ENCODE data around the gene MSRB1.
A peak's percentile ranks its signal among the peaks of the same experiment; 100 is the strongest.
"Not testable (repeated sequence)": the region's sequence is repeated elsewhere in the genome, so short reads cannot be mapped to it uniquely, and the experiment has no call there.

The MSRB1 gene

DNA sequence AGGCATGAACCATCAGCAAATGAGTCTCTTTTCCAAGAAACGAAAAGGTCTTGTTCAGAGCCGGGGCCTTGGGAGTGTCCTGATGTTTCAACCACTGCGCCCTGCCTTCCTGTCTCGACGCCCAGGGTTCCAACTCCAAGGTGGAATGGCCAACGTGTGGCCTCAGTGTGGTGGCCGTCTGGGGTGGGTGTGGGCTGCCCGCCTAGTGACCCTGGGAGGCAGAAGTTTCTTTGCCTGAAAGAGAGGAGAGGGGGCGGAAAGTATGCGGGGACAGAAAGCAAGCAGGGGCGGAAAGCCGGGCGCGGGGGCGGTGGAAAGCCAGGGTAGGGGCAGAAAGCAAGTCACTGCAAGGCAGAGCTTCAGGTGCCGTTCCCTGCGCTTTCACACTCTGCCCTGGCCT is 4.1 kb downstream of the MSRB1 start:
- DNase-seq (ENCODE audit: low read depth): no peak

DNA sequence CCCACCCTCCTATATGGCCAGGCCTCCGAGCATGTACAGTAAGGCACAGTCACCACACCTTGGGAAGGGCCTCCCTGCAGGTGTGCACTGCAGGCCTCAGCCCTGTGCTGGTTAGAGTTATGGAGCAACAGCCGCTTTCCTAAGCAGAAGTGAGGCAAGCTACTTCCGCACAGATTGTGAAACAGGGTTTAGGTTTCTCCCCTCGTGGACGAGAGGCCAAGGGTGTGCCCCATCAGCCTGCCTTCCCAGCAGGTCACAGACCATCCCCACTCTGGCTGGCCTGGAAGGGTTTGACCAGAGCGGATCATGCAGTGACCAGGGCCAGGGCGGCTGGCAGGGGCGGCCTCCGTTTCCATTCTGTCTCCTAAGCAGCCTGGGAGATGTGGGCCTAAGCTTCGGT is 4.7 kb downstream of the MSRB1 start:
- DNase-seq (ENCODE audit: low read depth): no peak

GRCh38 chr16:1936945-1937479 is 6.0 kb downstream of the MSRB1 start:
- DNase-seq (ENCODE audit: low read depth): no peak

- DNase-seq (ENCODE audit: low read depth): no peak
These were observed 9.8 kb downstream of the MSRB1 start for GRCh38 chr16:1933097-1933661.

GRCh38 chr16:1932050-1933028 is 10.7 kb downstream of the MSRB1 start:
- peak; percentile 35 for DNase-seq (ENCODE audit: low read depth)

DNA sequence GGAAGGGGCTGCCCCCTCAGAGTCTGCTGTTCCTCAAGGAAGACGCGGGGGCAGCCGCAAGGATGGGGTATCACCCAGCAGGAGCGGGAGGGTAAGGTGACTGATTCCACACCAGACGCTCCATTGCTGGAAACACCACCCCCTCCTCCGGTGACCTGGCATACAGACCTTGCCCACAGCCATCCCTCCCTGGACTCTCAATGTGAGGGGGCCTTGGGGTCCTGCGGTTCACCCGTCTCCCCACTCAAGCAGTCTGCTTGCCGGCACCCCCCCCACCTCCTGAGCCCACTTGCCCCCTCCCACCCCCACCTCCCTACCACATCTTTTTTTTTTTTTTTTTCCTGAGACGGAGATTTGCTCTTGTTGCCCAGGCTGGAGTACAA is 12.7 kb downstream of the MSRB1 start:
- DNase-seq (ENCODE audit: low read depth): no peak

DNA sequence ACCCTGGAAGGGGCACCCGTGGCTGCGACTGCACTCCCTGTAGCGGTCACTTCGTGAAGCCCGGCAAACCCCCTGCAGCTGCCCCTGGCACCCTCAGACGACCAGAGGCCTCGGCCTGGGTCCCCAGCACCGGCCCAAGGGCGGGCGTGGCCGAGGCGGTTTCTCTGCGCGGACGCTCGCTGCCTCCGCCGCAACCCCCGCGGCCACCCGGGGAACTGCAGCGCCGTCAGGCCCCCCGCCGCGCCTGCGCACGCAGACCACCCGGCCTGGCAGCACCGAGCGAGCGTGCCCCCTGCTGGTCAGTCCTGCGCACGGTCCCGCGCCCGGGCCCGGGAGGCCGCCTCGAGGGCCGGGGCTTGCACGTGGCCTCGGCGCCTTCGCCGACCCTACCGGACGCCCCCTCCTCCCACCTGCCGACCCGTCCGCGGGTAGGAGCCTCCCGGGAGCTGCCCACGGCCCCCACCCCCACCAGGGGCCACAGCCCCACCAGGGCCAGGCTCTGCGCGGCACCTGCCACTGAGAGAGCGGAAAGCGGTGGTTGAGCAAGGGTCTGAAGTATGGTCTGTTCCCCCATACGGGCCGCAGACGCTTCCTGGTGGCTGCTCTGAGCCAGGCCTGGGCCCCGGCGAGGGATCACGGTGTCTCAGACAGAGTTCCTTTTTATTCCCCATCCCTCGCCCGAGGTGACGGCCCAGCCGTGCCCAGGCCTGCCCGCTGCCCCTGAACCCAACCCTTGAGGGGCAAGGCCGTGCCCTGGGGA is 13.2 kb downstream of the MSRB1 start:
- DNase-seq (ENCODE audit: low read depth): peak; percentile 81

GRCh38 chr16:1929105-1929504 is 13.9 kb downstream of the MSRB1 start:
- peak; percentile 30 for DNase-seq (ENCODE audit: low read depth)

DNA sequence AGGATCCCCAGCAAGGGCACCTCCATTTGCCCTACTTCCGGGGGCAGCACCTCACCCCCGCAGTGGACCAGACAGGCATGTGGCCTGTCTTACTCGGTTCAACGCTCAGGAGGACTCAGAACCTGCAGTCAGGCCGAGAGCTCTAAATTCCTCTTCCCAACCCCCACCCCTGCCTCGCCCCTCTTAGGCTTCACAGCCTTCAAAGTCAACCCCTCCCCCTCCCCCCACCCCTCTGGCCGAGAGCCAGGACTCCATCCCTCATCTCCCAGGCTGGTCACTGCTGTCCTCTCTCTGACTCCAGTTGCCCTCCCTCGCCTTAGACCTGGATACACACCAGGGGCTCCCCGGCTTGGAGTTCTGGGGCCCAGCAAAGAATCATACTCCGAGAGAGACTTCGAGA is 16.7 kb downstream of the MSRB1 start:
- no peak for DNase-seq (ENCODE audit: low read depth)

- no peak for DNase-seq (ENCODE audit: low read depth)
These were observed 18.9 kb downstream of the MSRB1 start for GRCh38 chr16:1924095-1924494.

- peak; percentile 63 for DNase-seq (ENCODE audit: low read depth)
These were observed 19.5 kb downstream of the MSRB1 start for GRCh38 chr16:1923299-1924034.

GRCh38 chr16:1922357-1922756 is 20.6 kb downstream of the MSRB1 start:
- no peak for DNase-seq (ENCODE audit: low read depth)

DNA sequence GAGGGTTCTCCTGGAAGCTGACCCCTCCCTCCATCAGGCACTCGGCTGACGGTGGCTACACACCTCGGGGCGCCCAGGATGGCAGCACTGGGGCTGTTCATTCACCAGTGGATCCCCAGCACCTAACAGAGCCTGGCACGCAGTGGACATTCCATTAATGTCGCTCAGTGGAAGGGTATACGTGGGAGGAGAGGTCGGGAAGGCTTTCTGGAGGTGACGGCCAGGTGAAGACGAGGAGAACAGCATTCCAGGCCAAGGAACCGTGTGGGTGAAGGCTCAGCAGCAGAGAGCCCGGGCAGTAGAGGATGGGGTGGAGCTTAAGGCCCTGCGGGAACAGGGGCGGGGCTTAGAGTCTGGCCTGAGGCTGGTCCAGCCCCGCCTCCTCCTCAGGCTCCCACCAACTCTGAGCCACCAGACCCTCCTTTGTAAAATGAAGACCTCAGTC is 22.2 kb downstream of the MSRB1 start:
- peak; percentile 24 for DNase-seq (ENCODE audit: low read depth)

- not testable (repeated sequence) for DNase-seq (ENCODE audit: low read depth)
These were observed 22.9 kb downstream of the MSRB1 start for GRCh38 chr16:1920122-1920521.

GRCh38 chr16:1919327-1919998 is 23.5 kb downstream of the MSRB1 start:
- DNase-seq (ENCODE audit: low read depth): no peak

GRCh38 chr16:1918351-1919326 is 24.4 kb downstream of the MSRB1 start, which contains the start of gene HS3ST6:
TSS of gene HS3ST6 (minus strand) at chr16:1918415. CDS start at chr16:1918323, 92 bp downstream.
- no peak for DNase-seq (ENCODE audit: low read depth)

- no peak for DNase-seq (ENCODE audit: low read depth)
These were observed 25.2 kb downstream of the MSRB1 start for GRCh38 chr16:1917665-1918350.

- no peak for DNase-seq (ENCODE audit: low read depth)
These were observed 25.8 kb downstream of the MSRB1 start for GRCh38 chr16:1917056-1917664.

DNA sequence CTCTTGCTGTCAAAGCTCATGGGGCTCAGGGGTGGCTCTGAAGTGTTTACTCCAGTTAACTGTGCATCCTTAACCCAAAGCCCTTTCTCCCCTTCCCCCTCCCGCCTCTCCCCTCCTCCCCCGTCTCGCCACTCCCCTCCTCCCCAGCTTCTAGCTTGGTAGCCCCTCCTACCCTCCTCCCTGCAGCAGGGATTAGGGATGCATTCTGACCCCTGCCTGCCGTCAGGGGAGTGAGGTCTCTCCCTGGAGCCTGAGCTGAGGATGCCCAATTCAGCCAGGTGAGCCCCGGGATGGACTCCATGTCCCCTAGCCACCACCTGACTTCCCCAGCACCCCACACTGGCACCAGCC is 26.4 kb downstream of the MSRB1 start:
- DNase-seq (ENCODE audit: low read depth): no peak

Data from ELR (cell line).